CD4-positive, alpha-beta T cell (primary cell): ENCODE measurements around the gene OR9Q2. TPM values are rescaled to one million over a fixed set of nuclear protein-coding genes. Genes with fewer than 3 reads are reported as not detected.

Experiments used
- ATAC-seq: fragments of 200-7000 bp; cut with Tn5 transposase; one replicate; pipeline ENCODE4 v1.10.0; 2022; ENCODE audit warnings: mild to moderate bottlenecking; ENCODE audit not compliant: poor library complexity
- CTCF ChIA-PET: fragments of 350-600 bp; sonication (Branson Sonifier 250); formaldehyde crosslinking; loops from one replicate; lab custom pipeline; 2021; ENCODE audit warnings: antibody characterized with exemption, inconsistent platforms; lab: Charles Lee
- POLR2A ChIA-PET: fragments of 350-600 bp; sonication (Branson Sonifier 250); formaldehyde crosslinking; loops from one replicate; lab custom pipeline; 2021; ENCODE audit warnings: antibody characterized with exemption, inconsistent platforms; lab: Charles Lee
- DNase-seq, 14 experiments: peaks; one replicate each; pipeline ENCODE4 v3.0.0-alpha.2; 2013 to 2020; ENCODE audit warnings: mixed read lengths in 2 of 14
- H3K27ac ChIP-seq, 2 donors: one replicate each; pipeline versions ENCODE4 v1.5.1 to v1.7.0; 2013; ENCODE audit warnings: low read length in 2 of 2, low read depth in 1 of 2, mild to moderate bottlenecking in 1 of 2
- H3K27me3 ChIP-seq, 2 experiments: 1 replicate in 1 of 2; 2 replicates in 1 of 2; pipeline versions ENCODE4 v1.6.1 to v1.7.0; 2013; ENCODE audit warnings: low read length in 2 of 2, control low read depth in 1 of 2, mild to moderate bottlenecking in 1 of 2, moderate library complexity in 1 of 2; ENCODE audit not compliant: insufficient read depth in 2 of 2, control insufficient read depth in 1 of 2
- H3K36me3 ChIP-seq: one replicate; pipeline ENCODE4 v1.6.1; 2013; ENCODE audit warnings: low read length, control low read depth; ENCODE audit not compliant: insufficient read depth
- H3K4me1 ChIP-seq: one replicate; pipeline ENCODE4 v1.6.1; 2013; ENCODE audit warnings: low read length, control low read depth; ENCODE audit not compliant: insufficient read depth
- H3K4me3 ChIP-seq: one replicate; pipeline ENCODE4 v1.5.1; 2013; ENCODE audit warnings: mild to moderate bottlenecking, low read length, moderate library complexity
- H3K9me3 ChIP-seq, 2 experiments: 1 replicate in 1 of 2; 2 replicates in 1 of 2; pipeline versions ENCODE4 v1.6.1 to v1.7.0; 2013; ENCODE audit warnings: low read length in 2 of 2, mild to moderate bottlenecking in 2 of 2, control low read depth in 1 of 2, moderate library complexity in 1 of 2; ENCODE audit not compliant: control insufficient read depth in 1 of 2, insufficient read depth in 1 of 2
- H3K27ac Mint-ChIP-seq: one replicate; pipeline ENCODE4 v1.8.0; 2020; ENCODE audit warnings: mixed read lengths
- H3K27me3 Mint-ChIP-seq: one replicate; pipeline ENCODE4 v1.8.0; 2021; ENCODE audit warnings: mixed read lengths
- H3K36me3 Mint-ChIP-seq: one replicate; pipeline ENCODE4 v1.8.0; 2021; ENCODE audit warnings: low read depth, mixed read lengths
- H3K4me1 Mint-ChIP-seq: one replicate; pipeline ENCODE4 v1.8.0; 2021; ENCODE audit warnings: low read depth, mixed read lengths
- H3K4me3 Mint-ChIP-seq: one replicate; pipeline ENCODE4 v1.8.0; 2020; ENCODE audit warnings: mild to moderate bottlenecking, mixed read lengths
- H3K9me3 Mint-ChIP-seq: one replicate; pipeline ENCODE4 v1.8.0; 2020; ENCODE audit warnings: mixed read lengths
- CTCF ChIP-seq: fragments of 200-600 bp; IDR thresholded peaks from one replicate; pipeline ENCODE4 v1.8.0; 2022; ENCODE audit warnings: antibody characterized with exemption, mild to moderate bottlenecking
- intact Hi-C, 2 experiments: fragments of 100-400 bp; cut with DNase I in 1 of 2; cut with micrococcal nuclease in 1 of 2; formaldehyde crosslinking; loops; one replicate each; pipeline versions ENCODE4 v1.15.1 to v1.9.0; 2023 to 2025; cut with DNase I, micrococcal nuclease
- total RNA-seq, 174 experiments: library from RNA in 2 of 174; stranded (reverse) in 2 of 174; gene quantifications; one replicate each; pipeline ENCODE4 v1.2.3 and lab custom pipeline; 2021 to 2026

The OR9Q2 gene
- total RNA-seq, 2 experiments from 2014 or later, result not detected

GRCh38 chr11:58216476-58216875 lies 27.6 kb downstream of the OR9Q2 start:
- H3K27me3 Mint-ChIP-seq, result peaks cover 19% of the 10 kb centered on the region
- Histone ChIP-seq H3K4me1 (no peaks in the 10 kb centered on the region), H3K36me3 (no peaks in the 10 kb centered on the region), H3K27ac (no peak overlapping the region), H3K27me3 (no peaks in the 10 kb centered on the region), H3K4me3 (no peak overlapping the region), H3K9me3 (no peaks in the 10 kb centered on the region)
- ChIA-PET CTCF (no interaction called here), POLR2A (no interaction called here)
- no peak overlapping the region for H3K27ac Mint-ChIP-seq
- no peak overlapping the region for H3K4me3 Mint-ChIP-seq
- no peak for ATAC-seq
- intact Hi-C loops, result no loop called here
- H3K9me3 Mint-ChIP-seq, result no peaks in the 10 kb centered on the region
- no peak for DNase-seq
- no peaks in the 10 kb centered on the region for H3K4me1 Mint-ChIP-seq
- TF ChIP-seq CTCF, result no peak
- H3K36me3 Mint-ChIP-seq, result no peaks in the 10 kb centered on the region

DNA sequence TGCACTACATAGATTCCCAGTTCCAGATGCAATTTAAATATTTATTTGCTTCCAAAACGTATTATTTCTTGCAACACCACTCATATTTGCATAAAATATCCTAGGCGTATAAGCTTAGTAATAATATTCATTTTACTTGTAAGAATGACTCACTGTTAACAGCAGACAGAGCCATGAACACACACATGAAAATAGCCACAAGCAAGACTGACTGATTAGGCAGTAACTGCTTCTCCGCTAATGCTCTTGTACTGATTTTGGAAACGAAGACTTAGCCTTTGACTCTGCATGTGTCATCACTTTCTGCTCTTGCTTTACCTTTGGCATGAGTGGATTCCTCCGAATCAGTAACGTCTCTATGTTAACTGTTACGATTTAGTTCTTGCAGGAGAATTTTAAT lies 33.9 kb downstream of the OR9Q2 start:
- no peak overlapping the region for H3K27ac ChIP-seq
- intact Hi-C loops, result no loop called here
- no peaks in the 10 kb centered on the region for H3K4me1 ChIP-seq
- no peak overlapping the region for H3K27ac Mint-ChIP-seq
- ATAC-seq, result no peak
- H3K36me3 ChIP-seq, result no peaks in the 10 kb centered on the region
- POLR2A ChIA-PET, result no interaction called here
- peaks cover 19% of the 10 kb centered on the region for H3K27me3 Mint-ChIP-seq
- CTCF ChIA-PET, result no interaction called here
- H3K4me3 Mint-ChIP-seq, result no peak overlapping the region
- no peaks in the 10 kb centered on the region for H3K27me3 ChIP-seq
- DNase-seq, result no peak
- H3K36me3 Mint-ChIP-seq, result no peaks in the 10 kb centered on the region
- peaks cover 0 to under 1% of the 10 kb centered on the region in 2 experiments for H3K9me3 ChIP-seq
- no peak overlapping the region for H3K4me3 ChIP-seq
- H3K9me3 Mint-ChIP-seq, result no peaks in the 10 kb centered on the region
- TF ChIP-seq CTCF, result no peak
- no peaks in the 10 kb centered on the region for H3K4me1 Mint-ChIP-seq

GRCh38 chr11:58227956-58228615 lies 39.2 kb downstream of the OR9Q2 start:
- no peak overlapping the region for H3K27ac Mint-ChIP-seq
- CTCF ChIA-PET, result no interaction called here
- no peaks in the 10 kb centered on the region for H3K4me1 ChIP-seq

More at GRCh38 chr11:58227956-58228615, 39.2 kb downstream of the OR9Q2 start:
- no peaks in the 10 kb centered on the region for H3K27me3 ChIP-seq
- intact Hi-C loops, result no loop called here
- H3K4me3 ChIP-seq, result no peak overlapping the region
- Mint-ChIP-seq H3K27me3 (peaks cover 22% of the 10 kb centered on the region), H3K9me3 (no peaks in the 10 kb centered on the region), H3K4me1 (no peaks in the 10 kb centered on the region), H3K4me3 (no peak overlapping the region), H3K36me3 (no peaks in the 10 kb centered on the region)
- POLR2A ChIA-PET, result no interaction called here
- H3K9me3 ChIP-seq, result peaks cover 0 to 8% of the 10 kb centered on the region in 2 experiments
- H3K36me3 ChIP-seq, result no peaks in the 10 kb centered on the region
- peak in 1 of 14 experiments; percentile 9 for DNase-seq
- no peak for ATAC-seq
- H3K27ac ChIP-seq, result no peak overlapping the region
- TF ChIP-seq CTCF, result no peak

Other genes with a start within 250 kb of the OR9Q2 start
- gene OR9Q1, start 165.2 kb upstream of the OR9Q2 start, total RNA-seq, result not detected
- gene OR6Q1, start 158.1 kb upstream of the OR9Q2 start, total RNA-seq, result not detected
- not detected for gene OR9I1, start 63.5 kb upstream of the OR9Q2 start, total RNA-seq
- not detected for gene OR1S2, start 15.1 kb downstream of the OR9Q2 start, total RNA-seq
- not detected for gene OR1S1, start 23.6 kb downstream of the OR9Q2 start, total RNA-seq
- not detected for gene OR10Q1, start 39.8 kb downstream of the OR9Q2 start, total RNA-seq
- not detected for gene OR10W1, start 79.2 kb downstream of the OR9Q2 start, total RNA-seq
- gene OR5B17, start 170.0 kb downstream of the OR9Q2 start, total RNA-seq, result not detected
- gene OR5B3, start 217.8 kb downstream of the OR9Q2 start, total RNA-seq, result not detected
- gene OR5B2, start 239.1 kb downstream of the OR9Q2 start, total RNA-seq, result not detected